ENCODE measurements around the gene GOLGA3. TPM values are rescaled to one million over a fixed set of nuclear protein-coding genes. Genes with fewer than 3 reads are reported as not detected.
"Not testable (repeated sequence)": the region's sequence is repeated elsewhere in the genome, so short reads cannot be mapped to it uniquely, and the experiment has no call there.

The GOLGA3 gene
- total RNA-seq, 1 donor from 2014 or later = 50.6 TPM

DNA sequence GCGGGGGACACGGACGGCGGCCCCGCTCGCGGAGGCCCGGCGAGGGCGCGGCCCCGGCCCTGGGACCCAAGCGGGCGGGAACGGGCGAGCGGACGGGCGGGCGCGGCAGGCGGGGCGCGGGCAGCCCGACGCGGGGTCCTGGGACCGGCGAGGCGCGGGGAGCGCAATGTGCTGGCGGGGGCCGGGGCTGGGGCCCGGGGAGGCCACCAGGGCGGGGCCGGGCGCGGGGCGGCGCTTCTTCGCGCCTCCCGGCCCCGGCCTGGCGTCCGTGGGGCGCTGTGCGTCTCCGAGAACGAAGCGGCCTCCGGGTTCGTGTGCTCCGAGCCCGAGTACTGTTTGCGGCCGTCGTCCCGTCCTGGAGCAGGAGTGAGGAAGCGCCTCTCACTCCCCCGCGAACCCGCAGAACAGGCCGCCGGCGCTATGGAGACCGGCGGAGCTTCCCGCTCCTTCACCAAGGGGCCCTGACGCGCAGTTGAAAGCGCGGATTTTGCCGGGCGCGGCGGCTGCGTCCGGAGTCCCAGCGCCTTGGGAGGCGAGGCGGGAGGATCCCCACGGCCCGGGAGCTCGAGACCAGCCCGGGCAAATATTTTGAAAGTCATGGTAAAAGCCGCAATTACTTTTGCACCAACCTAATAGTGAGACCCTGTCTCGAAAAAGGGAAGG lies 66.6 kb downstream of the GOLGA3 start:
- H3K4me3 Mint-ChIP-seq (ENCODE audit: unreplicated experiment) = peak overlapping the region; percentile 74
- H3K27me3 Mint-ChIP-seq (ENCODE audit: unreplicated experiment) = peaks cover 5% of the 10 kb centered on the region
- peaks cover 10% of the 10 kb centered on the region for H3K9me3 Mint-ChIP-seq (ENCODE audit: unreplicated experiment)
- H3K36me3 Mint-ChIP-seq (ENCODE audit: unreplicated experiment) = no peaks in the 10 kb centered on the region
- TF ChIP-seq, protein P1, sequence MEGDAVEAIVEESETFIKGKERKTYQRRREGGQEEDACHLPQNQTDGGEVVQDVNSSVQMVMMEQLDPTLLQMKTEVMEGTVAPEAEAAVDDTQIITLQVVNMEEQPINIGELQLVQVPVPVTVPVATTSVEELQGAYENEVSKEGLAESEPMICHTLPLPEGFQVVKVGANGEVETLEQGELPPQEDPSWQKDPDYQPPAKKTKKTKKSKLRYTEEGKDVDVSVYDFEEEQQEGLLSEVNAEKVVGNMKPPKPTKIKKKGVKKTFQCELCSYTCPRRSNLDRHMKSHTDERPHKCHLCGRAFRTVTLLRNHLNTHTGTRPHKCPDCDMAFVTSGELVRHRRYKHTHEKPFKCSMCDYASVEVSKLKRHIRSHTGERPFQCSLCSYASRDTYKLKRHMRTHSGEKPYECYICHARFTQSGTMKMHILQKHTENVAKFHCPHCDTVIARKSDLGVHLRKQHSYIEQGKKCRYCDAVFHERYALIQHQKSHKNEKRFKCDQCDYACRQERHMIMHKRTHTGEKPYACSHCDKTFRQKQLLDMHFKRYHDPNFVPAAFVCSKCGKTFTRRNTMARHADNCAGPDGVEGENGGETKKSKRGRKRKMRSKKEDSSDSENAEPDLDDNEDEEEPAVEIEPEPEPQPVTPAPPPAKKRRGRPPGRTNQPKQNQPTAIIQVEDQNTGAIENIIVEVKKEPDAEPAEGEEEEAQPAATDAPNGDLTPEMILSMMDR (IDR thresholded peaks at IDR 0.05; ENCODE audit: partially characterized antibody, unreplicated experiment) = no peak
- peak overlapping the region; percentile 48 for H3K27ac Mint-ChIP-seq (ENCODE audit: unreplicated experiment)
- DNase-seq = peak; percentile 87
- peaks cover 10% of the 10 kb centered on the region for H3K4me1 Mint-ChIP-seq (ENCODE audit: low read depth, unreplicated experiment)

GRCh38 chr12:132761032-132761920 lies 67.4 kb downstream of the GOLGA3 start, which contains the start of gene ANKLE2:
TSS of gene ANKLE2 (minus strand) at chr12:132761832. CDS start at chr12:132761798, 34 bp downstream.
- no peaks in the 10 kb centered on the region for H3K36me3 Mint-ChIP-seq (ENCODE audit: unreplicated experiment)
- peak; percentile 63 for DNase-seq
- peak within 1 kb of the TSS; percentile 99 for H3K4me3 Mint-ChIP-seq (ENCODE audit: unreplicated experiment)
- H3K27ac Mint-ChIP-seq (ENCODE audit: unreplicated experiment) = peak within 1 kb of the TSS; percentile 97
- TF ChIP-seq, protein P1 (IDR thresholded peaks at IDR 0.05; ENCODE audit: partially characterized antibody, unreplicated experiment) = no peak
- H3K27me3 Mint-ChIP-seq (ENCODE audit: unreplicated experiment) = peaks cover 5% of the 10 kb centered on the region
- H3K9me3 Mint-ChIP-seq (ENCODE audit: unreplicated experiment) = peaks cover 10% of the 10 kb centered on the region
- H3K4me1 Mint-ChIP-seq (ENCODE audit: low read depth, unreplicated experiment) = peaks cover 10% of the 10 kb centered on the region

DNA sequence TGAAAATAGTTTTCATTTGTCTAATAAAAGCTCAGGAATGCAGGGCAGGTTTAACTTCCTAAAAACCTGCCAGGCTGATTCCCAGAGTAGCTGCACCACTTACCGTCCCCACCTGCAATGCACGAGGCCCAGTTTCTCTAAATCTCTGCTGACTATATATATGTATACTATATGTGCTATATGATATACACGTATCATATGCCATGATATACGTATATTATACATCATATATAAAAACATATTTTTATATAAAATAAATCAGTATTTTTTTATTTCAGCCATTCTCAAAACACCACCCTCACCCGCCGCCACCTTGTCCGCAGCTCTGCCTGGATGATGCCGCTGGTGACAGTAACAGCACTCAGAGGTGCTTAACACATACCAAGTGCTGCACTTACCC lies 69.3 kb downstream of the GOLGA3 start:
- no peak for DNase-seq

GRCh38 chr12:132758825-132759224 lies 69.8 kb downstream of the GOLGA3 start:
- H3K4me3 Mint-ChIP-seq (ENCODE audit: unreplicated experiment); H3K27me3 Mint-ChIP-seq (ENCODE audit: unreplicated experiment); H3K36me3 Mint-ChIP-seq (ENCODE audit: unreplicated experiment); DNase-seq; H3K27ac Mint-ChIP-seq (ENCODE audit: unreplicated experiment); H3K9me3 Mint-ChIP-seq (ENCODE audit: unreplicated experiment); H3K4me1 Mint-ChIP-seq (ENCODE audit: low read depth, unreplicated experiment): not testable (repeated sequence)

More for the DNA sequence above, 69.3 kb downstream of the GOLGA3 start:
- H3K27ac Mint-ChIP-seq (ENCODE audit: unreplicated experiment) = no peak overlapping the region
- H3K9me3 Mint-ChIP-seq (ENCODE audit: unreplicated experiment) = peaks cover 10% of the 10 kb centered on the region
- TF ChIP-seq, protein P1 (IDR thresholded peaks at IDR 0.05; ENCODE audit: partially characterized antibody, unreplicated experiment) = no peak
- no peak overlapping the region for H3K4me3 Mint-ChIP-seq (ENCODE audit: unreplicated experiment)
- H3K4me1 Mint-ChIP-seq (ENCODE audit: low read depth, unreplicated experiment) = peaks cover 10% of the 10 kb centered on the region
- no peaks in the 10 kb centered on the region for H3K36me3 Mint-ChIP-seq (ENCODE audit: unreplicated experiment)
- peaks cover 5% of the 10 kb centered on the region for H3K27me3 Mint-ChIP-seq (ENCODE audit: unreplicated experiment)

DNA sequence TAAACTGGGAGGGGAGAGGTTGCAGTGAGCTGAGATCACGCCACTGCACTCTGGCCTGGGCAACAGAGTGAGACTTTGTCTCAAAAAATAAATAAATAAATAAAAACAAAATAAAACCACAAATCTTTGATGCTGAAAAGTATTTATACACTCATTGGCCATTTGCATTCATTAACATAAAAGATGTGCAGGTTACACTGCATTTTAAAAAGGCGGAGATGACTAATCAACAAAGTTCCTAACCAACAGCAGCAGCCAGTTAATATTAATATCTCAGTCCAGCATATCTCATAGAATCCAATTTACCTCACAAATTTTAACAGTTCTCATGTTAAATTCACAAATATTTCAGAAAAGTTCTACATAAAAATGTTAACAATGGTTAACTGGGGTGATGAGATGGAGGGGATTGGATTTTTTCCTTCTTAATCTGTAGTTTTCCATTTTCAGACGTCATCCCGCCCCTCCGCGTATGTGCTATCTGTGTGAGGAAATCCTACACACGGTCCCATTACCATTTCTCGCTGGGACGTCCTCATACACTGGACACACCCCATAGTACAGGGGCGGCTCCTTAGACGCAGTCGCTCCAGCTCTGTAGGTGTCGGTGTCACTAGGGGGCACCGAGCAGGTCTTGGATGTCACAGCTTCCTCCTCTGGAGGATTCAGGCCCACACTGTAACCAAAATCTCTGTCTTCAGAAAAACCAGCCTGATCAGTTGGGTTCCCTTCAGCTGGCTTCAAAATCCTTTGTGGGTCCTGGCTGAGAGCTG lies 74.3 kb downstream of the GOLGA3 start:
- H3K27me3 Mint-ChIP-seq (ENCODE audit: unreplicated experiment) = no peaks in the 10 kb centered on the region
- TF ChIP-seq, protein P1 (IDR thresholded peaks at IDR 0.05; ENCODE audit: partially characterized antibody, unreplicated experiment) = no peak
- no peak overlapping the region for H3K27ac Mint-ChIP-seq (ENCODE audit: unreplicated experiment)
- no peaks in the 10 kb centered on the region for H3K36me3 Mint-ChIP-seq (ENCODE audit: unreplicated experiment)
- no peaks in the 10 kb centered on the region for H3K4me1 Mint-ChIP-seq (ENCODE audit: low read depth, unreplicated experiment)
- no peaks in the 10 kb centered on the region for H3K9me3 Mint-ChIP-seq (ENCODE audit: unreplicated experiment)
- DNase-seq = no peak
- no peak overlapping the region for H3K4me3 Mint-ChIP-seq (ENCODE audit: unreplicated experiment)

DNA sequence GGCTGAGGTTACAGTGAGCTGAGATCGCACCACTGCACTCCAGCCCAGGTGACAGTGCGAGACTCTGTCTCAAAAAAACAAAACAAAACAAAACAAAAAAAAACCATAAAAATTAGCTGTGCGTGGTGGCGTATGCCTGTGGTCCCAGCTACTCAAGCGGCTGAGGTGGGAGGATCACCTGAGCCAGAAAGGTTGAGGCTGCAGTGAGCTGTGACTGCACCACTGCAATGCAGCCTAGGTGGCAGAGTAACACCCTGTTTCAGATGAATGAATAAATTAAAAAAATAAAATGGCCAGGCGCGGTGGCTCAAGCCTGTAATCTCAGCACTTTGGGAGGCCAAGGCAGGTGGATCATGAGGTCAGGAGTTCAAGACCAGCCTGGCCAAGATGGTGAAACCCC lies 75.0 kb downstream of the GOLGA3 start:
- not testable (repeated sequence) for H3K27me3 Mint-ChIP-seq (ENCODE audit: unreplicated experiment); H3K4me1 Mint-ChIP-seq (ENCODE audit: low read depth, unreplicated experiment); DNase-seq; H3K4me3 Mint-ChIP-seq (ENCODE audit: unreplicated experiment); H3K9me3 Mint-ChIP-seq (ENCODE audit: unreplicated experiment); H3K36me3 Mint-ChIP-seq (ENCODE audit: unreplicated experiment); H3K27ac Mint-ChIP-seq (ENCODE audit: unreplicated experiment)

Measured in glutamatergic neuron (in vitro differentiated cells).